Measurements from ENCODE around the gene THSD7B. TPM values are rescaled to one million over a fixed set of nuclear protein-coding genes. Genes with fewer than 3 reads are reported as not detected.
"Not testable (repeated sequence)": the region's sequence is repeated elsewhere in the genome, so short reads cannot be mapped to it uniquely, and the experiment has no call there.

The THSD7B gene
- total and polyA plus RNA-seq, 2 experiments from 2014 or later = not detected

GRCh38 chr2:137096187-137096586 lies 330.8 kb downstream of the THSD7B start:
- Histone ChIP-seq H3K27ac (no peak overlapping the region), H3K4me3 (no peak overlapping the region), H3K36me3 (no peaks in the 10 kb centered on the region), H3K4me1 (ENCODE audit: low read depth) (no peaks in the 10 kb centered on the region), H3K9me3 (ENCODE audit: low read depth) (no peaks in the 10 kb centered on the region), H3K27me3 (no peaks in the 10 kb centered on the region)
- no peak for DNase-seq (ENCODE audit: low read depth in 1 of 2, low spot score in 1 of 2)
- TF ChIP-seq CTCF (IDR thresholded peaks at IDR 0.05; ENCODE audit: low read depth, low read length) = no peak

- Histone ChIP-seq H3K4me3 (no peak overlapping the region), H3K9me3 (ENCODE audit: low read depth) (no peaks in the 10 kb centered on the region), H3K27me3 (no peaks in the 10 kb centered on the region), H3K27ac (no peak overlapping the region), H3K4me1 (ENCODE audit: low read depth) (no peaks in the 10 kb centered on the region), H3K36me3 (no peaks in the 10 kb centered on the region)
- no peak for TF ChIP-seq CTCF (IDR thresholded peaks at IDR 0.05; ENCODE audit: low read depth, low read length)
- no peak for DNase-seq (ENCODE audit: low read depth in 1 of 2, low spot score in 1 of 2)
Observed at GRCh38 chr2:137096693-137097092, 331.3 kb downstream of the THSD7B start.

GRCh38 chr2:137101814-137102213 lies 336.5 kb downstream of the THSD7B start:
- not testable (repeated sequence) for H3K4me1 ChIP-seq (ENCODE audit: low read depth); H3K9me3 ChIP-seq (ENCODE audit: low read depth); H3K36me3 ChIP-seq

GRCh38 chr2:137107904-137108303 lies 342.6 kb downstream of the THSD7B start:
- Histone ChIP-seq H3K27me3 (no peaks in the 10 kb centered on the region), H3K36me3 (no peaks in the 10 kb centered on the region), H3K9me3 (ENCODE audit: low read depth) (no peaks in the 10 kb centered on the region), H3K4me1 (ENCODE audit: low read depth) (peaks cover 7% of the 10 kb centered on the region), H3K4me3 (no peak overlapping the region), H3K27ac (no peak overlapping the region)
- DNase-seq (ENCODE audit: low read depth in 1 of 2, low spot score in 1 of 2) = no peak
- no peak for TF ChIP-seq CTCF (IDR thresholded peaks at IDR 0.05; ENCODE audit: low read depth, low read length)

More at GRCh38 chr2:137101814-137102213, 336.5 kb downstream of the THSD7B start:
- not testable (repeated sequence) for H3K4me3 ChIP-seq; DNase-seq (ENCODE audit: low read depth in 1 of 2, low spot score in 1 of 2); H3K27ac ChIP-seq; H3K27me3 ChIP-seq

- Histone ChIP-seq H3K27me3 (no peaks in the 10 kb centered on the region), H3K27ac (no peak overlapping the region), H3K4me1 (ENCODE audit: low read depth) (peaks cover 7% of the 10 kb centered on the region), H3K36me3 (no peaks in the 10 kb centered on the region), H3K9me3 (ENCODE audit: low read depth) (no peaks in the 10 kb centered on the region), H3K4me3 (no peak overlapping the region)
- TF ChIP-seq CTCF (IDR thresholded peaks at IDR 0.05; ENCODE audit: low read depth, low read length) = no peak
- DNase-seq (ENCODE audit: low read depth in 1 of 2, low spot score in 1 of 2) = no peak
Observed at GRCh38 chr2:137111896-137112295, 346.6 kb downstream of the THSD7B start.

GRCh38 chr2:137115081-137115794 lies 349.9 kb downstream of the THSD7B start:
- Histone ChIP-seq H3K4me3 (no peak overlapping the region), H3K4me1 (ENCODE audit: low read depth) (no peaks in the 10 kb centered on the region), H3K27ac (no peak overlapping the region), H3K9me3 (ENCODE audit: low read depth) (no peaks in the 10 kb centered on the region), H3K27me3 (no peaks in the 10 kb centered on the region), H3K36me3 (no peaks in the 10 kb centered on the region)
- DNase-seq (ENCODE audit: low read depth in 1 of 2, low spot score in 1 of 2) = no peak
- no peak for TF ChIP-seq CTCF (IDR thresholded peaks at IDR 0.05; ENCODE audit: low read depth, low read length)
